Left kidney (tissue), 8 donors: Measurements from ENCODE around the gene GABRA5. TPM values are rescaled to one million over a fixed set of nuclear protein-coding genes. Genes with fewer than 3 reads are reported as not detected.
"Not testable (repeated sequence)": the region's sequence is repeated elsewhere in the genome, so short reads cannot be mapped to it uniquely, and the experiment has no call there.

Experiments
- DNase-seq: peaks from one replicate; pipeline ENCODE4 v3.0.0-alpha.2; 2013
- long read RNA-seq, 8 donors: transcript quantifications; one replicate each; lab custom pipeline, GENCODE V29; 2026
- polyA plus RNA-seq: library from polyadenylated mRNA; unstranded; fragments of 120-200 nt; gene quantifications from one replicate; pipeline ENCODE4 v1.2.1, GENCODE V29; 2013; ENCODE audit not compliant: insufficient read length

Gene GABRA5
- 0.38 TPM for polyA plus RNA-seq
- long read RNA-seq, donor 1: 0 reads
- long read RNA-seq, donor 2: 0 reads
- long read RNA-seq, donor 3: 0 reads
- long read RNA-seq, donor 4: 0 reads
- long read RNA-seq, donor 5: 0 reads
- long read RNA-seq, donor 6: 0 reads
- long read RNA-seq, donor 7: 0 reads
- long read RNA-seq, donor 8: 0 reads

GRCh38 chr15:26866298-26867199 lies at the start of gene GABRA5:
Gene GABRA5 (plus strand): TSS chr15:26867062. CDS start chr15:26869249, 2,187 bp downstream.
- peak; percentile 60 for DNase-seq

- DNase-seq: not testable (repeated sequence)
These were observed 35.7 kb upstream of the GABRA5 start for GRCh38 chr15:26831191-26831590.

GRCh38 chr15:26831951-26832350 lies 34.9 kb upstream of the GABRA5 start:
- no peak for DNase-seq

- DNase-seq: no peak
These were observed 28.0 kb upstream of the GABRA5 start for GRCh38 chr15:26838742-26839460.

GRCh38 chr15:26841514-26841913 lies 25.3 kb upstream of the GABRA5 start:
- no peak for DNase-seq

GRCh38 chr15:26841941-26842340 lies 24.9 kb upstream of the GABRA5 start:
- no peak for DNase-seq

- no peak for DNase-seq
These were observed 24.5 kb upstream of the GABRA5 start for GRCh38 chr15:26842391-26842790.

GRCh38 chr15:26844901-26845300 lies 22.0 kb upstream of the GABRA5 start:
- DNase-seq: no peak

GRCh38 chr15:26848498-26848897 lies 18.4 kb upstream of the GABRA5 start:
- no peak for DNase-seq

- DNase-seq: no peak
These were observed 16.7 kb upstream of the GABRA5 start for GRCh38 chr15:26850161-26850560.

- DNase-seq: no peak
These were observed 13.9 kb upstream of the GABRA5 start for GRCh38 chr15:26852980-26853379.

GRCh38 chr15:26854435-26854834 lies 12.4 kb upstream of the GABRA5 start:
- no peak for DNase-seq

GRCh38 chr15:26864664-26865191 lies 2.1 kb upstream of the GABRA5 start:
- DNase-seq: peak; percentile 62

GRCh38 chr15:26867200-26868007 lies 542 bp downstream of the GABRA5 start:
- DNase-seq: no peak

- DNase-seq: no peak
These were observed 1.3 kb downstream of the GABRA5 start for GRCh38 chr15:26868029-26868685.

GRCh38 chr15:26869628-26870027 lies 2.8 kb downstream of the GABRA5 start:
- no peak for DNase-seq

GRCh38 chr15:26870346-26870745 lies 3.5 kb downstream of the GABRA5 start:
- no peak for DNase-seq

- DNase-seq: no peak
These were observed 5.3 kb downstream of the GABRA5 start for GRCh38 chr15:26872206-26872605.

- no peak for DNase-seq
These were observed 7.0 kb downstream of the GABRA5 start for GRCh38 chr15:26873846-26874245.

- no peak for DNase-seq
These were observed 8.1 kb downstream of the GABRA5 start for GRCh38 chr15:26874774-26875475.

GRCh38 chr15:26875476-26875850 lies 8.6 kb downstream of the GABRA5 start:
- no peak for DNase-seq
